Measurements from ENCODE around the gene OPA3. TPM values are rescaled to one million over a fixed set of nuclear protein-coding genes. Genes with fewer than 3 reads are reported as not detected.

Gene OPA3
- total and polyA plus RNA-seq, 10 of the 15 experiments (the other 5 are each of a cell fraction or from before 2014, with no cell fraction given) = 2.2 to 24.3 (median 13.3) TPM

GRCh38 chr19:45508417-45508860, 76.2 kb downstream of the OPA3 start:
- SMC1A ChIA-PET (ENCODE audit: uncharacterized antibody, unreplicated experiment) = interaction anchor here (1.1 kb wide), 1 partner anchor 131 kb away, joined by 4 read pairs; the partner anchor contains the start of gene EML2
- TF ChIP-seq, protein P1, sequence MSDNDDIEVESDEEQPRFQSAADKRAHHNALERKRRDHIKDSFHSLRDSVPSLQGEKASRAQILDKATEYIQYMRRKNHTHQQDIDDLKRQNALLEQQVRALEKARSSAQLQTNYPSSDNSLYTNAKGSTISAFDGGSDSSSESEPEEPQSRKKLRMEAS (IDR thresholded peaks at IDR 0.05; ENCODE audit: low read depth, low read length) = 0 out of 2 replicates have a peak, but pooled peaks have one; percentile 36
- TF ChIP-seq EZH2 (IDR thresholded peaks at IDR 0.05; ENCODE audit: borderline replicate concordance, control insufficient read depth, low read depth, low read length) (no peak), MLLT1 (IDR thresholded peaks at IDR 0.05) (0 out of 2 replicates have a peak, but pooled peaks have one; percentile 1), TCF3 (IDR thresholded peaks at IDR 0.05; ENCODE audit: borderline replicate concordance, insufficient read depth, low read depth, low read length) (0 out of 2 replicates have a peak, but pooled peaks have one; percentile 58), PBX3 (IDR thresholded peaks at IDR 0.05; ENCODE audit: insufficient replicate concordance, low read depth, low read length) (no peak), PML (IDR thresholded peaks at IDR 0.05; ENCODE audit: low read length) (0 out of 2 replicates have a peak, but pooled peaks have one; percentile 20), TCF12 (IDR thresholded peaks at IDR 0.05; ENCODE audit: low read depth, low read length) (peak; percentile 68; the same call in 1 of the 2 replicates), ZBED1 (IDR thresholded peaks at IDR 0.05; ENCODE audit: borderline replicate concordance) (0 out of 2 replicates have a peak, but pooled peaks have one; percentile 19), E2F4 (IDR thresholded peaks at IDR 0.05; ENCODE audit: low read depth, low read length) (no peak), HDGF (IDR thresholded peaks at IDR 0.05) (no peak), POLR2AphosphoS5 (IDR thresholded peaks at IDR 0.05; ENCODE audit: low read length) (0 out of 2 replicates have a peak, but pooled peaks have one; percentile 9)
- Histone ChIP-seq H3K9me3 (replicated peaks; ENCODE audit: control insufficient read depth, insufficient read depth, low read length) (no peaks in the 10 kb centered on the region; the same call in 2 of the 3 replicates), H3K79me2 (ENCODE audit: control insufficient read depth, insufficient read depth, low read length) (peaks cover 68% of the 10 kb centered on the region), H3K4me2 (ENCODE audit: control insufficient read depth, insufficient read depth) (peak overlapping the region; percentile 73), H4K20me1 (ENCODE audit: control insufficient read depth, insufficient read depth) (no peaks in the 10 kb centered on the region), H2AFZ (ENCODE audit: control insufficient read depth, low read depth, low read length) (no peak overlapping the region), H3K36me3 (ENCODE audit: control insufficient read depth in 2 of 2, insufficient read depth in 2 of 2, low read length in 1 of 2) (no peaks in the 10 kb centered on the region), H3K4me3 (peak overlapping the region; percentile 99), H3K27me3 (replicated peaks in 1 of 2; ENCODE audit: control insufficient read depth in 2 of 2, insufficient read depth in 2 of 2, low read length in 1 of 2) (no peaks in the 10 kb centered on the region), H3K27ac (ENCODE audit: control insufficient read depth, insufficient read depth) (peak overlapping the region; percentile 98), H3K4me1 (ENCODE audit: control insufficient read depth, insufficient read depth, low read length) (peaks cover 25% of the 10 kb centered on the region), H3K9ac (ENCODE audit: control insufficient read depth, insufficient read depth, low read length) (peak overlapping the region; percentile 98)
- FAIRE-seq = no peak
- RAD21 ChIA-PET (ENCODE audit: unreplicated experiment) = interaction anchor here (0.6 to 1.7 kb wide), 5 partner anchors 30 to 385 kb away, joined by 3 to 5 read pairs (median 3); no protein-coding TSS in a partner anchor
- no peak for DNase-seq (ENCODE audit: low read depth, low spot score)
- in situ Hi-C loops (cut with MboI) (no loop called here), intact Hi-C loops (cut with micrococcal nuclease; ENCODE audit: unreplicated experiment) (loop anchor here (5.0 kb wide), 1 partner anchor 134 kb away; no protein-coding TSS in a partner anchor)
- POLR2A ChIA-PET = interaction anchor here (0.5 to 1.9 kb wide), 6 partner anchors 21 to 1984 kb away, joined by 3 to 10 read pairs (median 6); no protein-coding TSS in a partner anchor
- CTCF ChIA-PET = interaction anchor here (0.8 to 1.0 kb wide), 5 partner anchors 10 to 134 kb away, joined by 3 to 6 read pairs (median 4); no protein-coding TSS in a partner anchor
- peak; percentile 38 for ATAC-seq
- 0% methylated on average over 13 of the region's 26 CpGs for WGBS (ENCODE audit: insufficient coverage, insufficient replicate concordance, low lambda C conversion rate, missing lambda C conversion rate)
- BruUV-seq (replicated peaks) = no TSS peak

Data from GM12878 (cell line).